HepG2 (cell line): ENCODE measurements around the gene RASL12. TPM values are rescaled to one million over a fixed set of nuclear protein-coding genes. Genes with fewer than 3 reads are reported as not detected.

ENCODE experiments used
- ATAC-seq: fragments of 200-7000 bp; cut with Tn5 transposase; 3 replicates; pipeline ENCODE4 v1.9.1; 2020; ENCODE audit warnings: mild to moderate bottlenecking, moderate library complexity
- BruUV-seq: library from RNA; stranded (reverse); fragments of 400-500 nt; replicated peaks from 2 replicates; lab custom pipeline; 2021; lab: Mats Ljungman, UMichigan
- CTCF ChIA-PET: fragments of 300-600 bp; formaldehyde crosslinking; extraction: SDS; loops from one replicate; lab custom pipeline; 2021; ENCODE audit warnings: low total read pairs, inconsistent platforms, low intra/inter-chr PET ratio; lab: Yijun Ruan, JAX
- POLR2A ChIA-PET: fragments of 350-600 bp; sonication (Branson Sonifier 250); formaldehyde crosslinking; loops from one replicate; lab custom pipeline; 2020; ENCODE audit warnings: antibody characterized with exemption, inconsistent platforms; lab: Yijun Ruan, JAX
- DNase-seq: peaks from one replicate; pipeline ENCODE4 v3.0.0-alpha.2; 2015; ENCODE audit warnings: low spot score
- FAIRE-seq: peaks from 3 replicates; lab custom pipeline; 2011; peaks lifted over from hg19 to GRCh38; lab: Jason Lieb, UNC
- H2AFZ ChIP-seq: one replicate; pipeline ENCODE4 v1.6.1; 2011; ENCODE audit warnings: low read length, inconsistent platforms
- H3K27ac ChIP-seq: fragments of 300-600 bp; 3 replicates; pipeline ENCODE4 v1.8.0; 2011; ENCODE audit warnings: mixed run types, mild to moderate bottlenecking, mixed read lengths, low read length, inconsistent platforms; ENCODE audit not compliant: insufficient read depth; ENCODE audit errors: extremely low read length
- H3K27me3 ChIP-seq, 2 experiments: fragments of 200-600 bp in 1 of 2; 2 replicates in 1 of 2; 3 replicates in 1 of 2; pipeline versions ENCODE4 v1.6.0 to v1.8.0; 2011; ENCODE audit warnings: low read length in 2 of 2, mild to moderate bottlenecking in 2 of 2, moderate library complexity in 2 of 2, inconsistent platforms in 1 of 2; ENCODE audit not compliant: insufficient read depth in 2 of 2, control insufficient read depth in 1 of 2
- H3K36me3 ChIP-seq, 2 experiments: fragments of 200-600 bp in 1 of 2; replicated peaks in 1 of 2; 2 replicates in 1 of 2; 3 replicates in 1 of 2; pipeline versions ENCODE4 v1.5.1 to v1.8.0; 2011; ENCODE audit warnings: low read length in 2 of 2, inconsistent platforms in 1 of 2; ENCODE audit not compliant: insufficient read depth in 2 of 2, control insufficient read depth in 1 of 2
- H3K4me1 ChIP-seq: 2 replicates; pipeline ENCODE4 v1.5.1; 2012; ENCODE audit warnings: low read length, inconsistent platforms; ENCODE audit not compliant: insufficient read depth
- H3K4me2 ChIP-seq: 2 replicates; pipeline ENCODE4 v1.6.0; 2011; ENCODE audit warnings: low read depth, low read length, inconsistent platforms
- H3K4me3 ChIP-seq, 3 experiments: fragments of 200-600 bp in 1 of 3; sonication (generic), shearing (Covaris generic) in 1 of 3; replicated peaks in 1 of 3; 2 replicates each; pipeline ENCODE4 v1.5.1; 2011 to 2016; ENCODE audit warnings: low read length in 3 of 3, inconsistent platforms in 2 of 3, low read depth in 2 of 3, mild to moderate bottlenecking in 2 of 3, control low read depth in 1 of 3, mixed read lengths in 1 of 3; ENCODE audit not compliant: insufficient read depth in 1 of 3
- H3K79me2 ChIP-seq: one replicate; pipeline ENCODE4 v1.6.1; 2011; ENCODE audit warnings: low read length, inconsistent platforms; ENCODE audit not compliant: insufficient read depth
- H3K9ac ChIP-seq: 2 replicates; pipeline ENCODE4 v1.6.0; 2011; ENCODE audit warnings: mild to moderate bottlenecking, low read depth, low read length, inconsistent platforms; ENCODE audit not compliant: insufficient read depth
- H3K9me3 ChIP-seq: 2 replicates; pipeline ENCODE4 v1.5.1; 2012; ENCODE audit warnings: mild to moderate bottlenecking, low read length
- H4K20me1 ChIP-seq: 2 replicates; pipeline ENCODE4 v1.6.0; 2011; ENCODE audit warnings: inconsistent platforms, mild to moderate bottlenecking, low read length, moderate library complexity; ENCODE audit not compliant: insufficient read depth
- BCL3 ChIP-seq: sonication (generic); formaldehyde crosslinking; IDR thresholded peaks from 2 replicates; pipeline ENCODE4 v1.5.1; 2020; ENCODE audit warnings: mild to moderate bottlenecking, missing genetic modification reagents, moderate library complexity
- HNF4G ChIP-seq, 2 experiments: sonication (generic) in 1 of 2; formaldehyde crosslinking in 1 of 2; IDR thresholded peaks; 2 replicates each; pipeline versions ENCODE4 v1.4.0 to v1.6.1; 2011 to 2020; ENCODE audit warnings: borderline replicate concordance in 2 of 2, low read depth in 2 of 2, mild to moderate bottlenecking in 2 of 2, low read length in 1 of 2, missing genetic modification reagents in 1 of 2, moderate library complexity in 1 of 2
- SATB2 ChIP-seq: sonication (generic); formaldehyde crosslinking; IDR thresholded peaks from 2 replicates; pipeline ENCODE4 v1.5.0; 2020; ENCODE audit warnings: missing genetic modification reagents
- THAP8 ChIP-seq: sonication (generic); formaldehyde crosslinking; IDR thresholded peaks from 2 replicates; pipeline ENCODE4 v1.5.1; 2020; ENCODE audit warnings: missing genetic modification reagents, mild to moderate bottlenecking, borderline replicate concordance
- ZBTB10 ChIP-seq: sonication (generic); formaldehyde crosslinking; IDR thresholded peaks from 2 replicates; pipeline ENCODE4 v1.4.0; 2020; ENCODE audit warnings: missing genetic modification reagents, borderline replicate concordance
- ZNF3 ChIP-seq: IDR thresholded peaks from 2 replicates; pipeline ENCODE4 v1.7.0; 2017; ENCODE audit warnings: inconsistent platforms
- ZNF350 ChIP-seq: sonication (generic); formaldehyde crosslinking; IDR thresholded peaks from 2 replicates; pipeline ENCODE4 v1.4.0; 2020; ENCODE audit warnings: mild to moderate bottlenecking, low read depth, missing genetic modification reagents, borderline replicate concordance
- ZNF605 ChIP-seq: sonication (generic); formaldehyde crosslinking; IDR thresholded peaks from 2 replicates; pipeline ENCODE4 v1.8.0; 2022; ENCODE audit warnings: mild to moderate bottlenecking, missing genetic modification reagents
- WGBS: methylation state at CpG from one replicate; pipeline ENCODE4 v1.1.6; 2017; ENCODE audit warnings: low lambda C conversion rate; 5-methylcytosine and 5-hydroxymethylcytosine counted together
- in situ Hi-C: cut with HindIII; loops from 2 replicates; pipeline ENCODE4 v1.10.0; 2017; ENCODE audit warnings: low pct_unique_long_range_greater_than_20kb; ENCODE audit not compliant: extremely low pct_ligation_motif_present
- intact Hi-C: fragments of 100-400 bp; cut with micrococcal nuclease; formaldehyde crosslinking; loops from one replicate; pipeline ENCODE4 v1.10.0; 2022; ENCODE audit not compliant: unreplicated experiment
- polyA plus RNA-seq, 8 experiments: library from polyadenylated mRNA; depleted of rRNA in 3 of 8; stranded (reverse) in 7 of 8; unstranded in 1 of 8; fragments of >200 nt; fragmentation: Illumina TruSeq in 4 of 8; extraction: Trizol in 4 of 8; gene quantifications; 2 replicates each; pipeline versions ENCODE4 v1.2.1 to v1.2.3, GENCODE V29; 2011 to 2016; ENCODE audit warnings: low read depth in 4 of 8, missing spikeins in 1 of 8, mixed read lengths in 1 of 8; ENCODE audit not compliant: insufficient read depth in 1 of 8
- total RNA-seq, 5 experiments: library from RNA; depleted of rRNA; stranded (reverse); fragments of >200 nt; fragmentation: Illumina TruSeq; extraction: Trizol; gene quantifications; 2 replicates each; pipeline ENCODE4 v1.2.3, GENCODE V29; 2016; ENCODE audit warnings: low read depth in 1 of 5
- TF ChIP-seq, protein P1 (sequence below): sonication (generic); formaldehyde crosslinking; IDR thresholded peaks from 2 replicates; pipeline ENCODE4 v1.5.0; 2020; ENCODE audit warnings: missing genetic modification reagents
- TF ChIP-seq, protein P2 (sequence below): fragments of 450-650 bp; IDR thresholded peaks from 2 replicates; pipeline ENCODE4 v1.6.1; 2017; ENCODE audit warnings: mild to moderate bottlenecking

The RASL12 gene
- total and polyA plus RNA-seq, 2 of the 13 experiments (the other 11 are each of a cell fraction or from before 2014, with no cell fraction given), result 0.16 to 0.55 TPM

DNA sequence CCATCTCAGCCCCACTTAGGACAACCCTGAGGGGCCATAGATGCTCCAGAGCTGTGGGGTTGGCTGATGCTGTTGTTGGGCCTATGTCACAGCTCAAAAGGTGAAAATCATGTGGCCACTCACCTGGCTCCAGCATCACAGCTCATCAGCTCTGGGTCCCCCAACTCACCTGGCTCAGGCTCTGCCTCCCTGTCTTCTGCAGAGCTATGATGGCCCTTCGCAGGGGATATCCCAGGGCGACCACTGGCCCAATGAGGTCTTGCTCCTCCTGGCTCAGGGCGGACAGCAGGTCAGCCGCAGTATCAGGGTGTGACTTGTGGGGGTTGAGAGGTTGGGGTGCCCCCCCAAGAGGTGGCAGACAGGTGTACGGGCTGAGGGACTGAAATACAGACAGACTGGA is 31.5 kb upstream of the RASL12 start:
- BruUV-seq, result no TSS peak
- Histone ChIP-seq H3K79me2 (no peaks in the 10 kb centered on the region), H3K27ac (no peak overlapping the region), H3K4me3 (no peak overlapping the region), H3K36me3 (peaks cover 6 to 13% of the 10 kb centered on the region in 2 experiments; a peak in 4 of 5 replicates), H3K9me3 (no peaks in the 10 kb centered on the region), H3K27me3 (no peaks in the 10 kb centered on the region), H2AFZ (no peak overlapping the region), H4K20me1 (no peaks in the 10 kb centered on the region), H3K9ac (no peak overlapping the region), H3K4me1 (peaks cover 17% of the 10 kb centered on the region), H3K4me2 (no peak overlapping the region)
- no peak for FAIRE-seq
- DNase-seq, result no peak
- in situ Hi-C loops (no loop called here), intact Hi-C loops (no loop called here)
- no peak for ATAC-seq
- ChIA-PET CTCF (interaction anchor here (3.4 kb wide), 1 partner anchor 66 kb away, joined by 56 read pairs; no protein-coding TSS in a partner anchor), POLR2A (no interaction called here)
- TF ChIP-seq HNF4G (IDR thresholded peaks at IDR 0.05; ENCODE audit: borderline replicate concordance, low read depth, low read length) (no peak), HNF4G (CRISPR knock-in tag; IDR thresholded peaks at IDR 0.05; ENCODE audit: borderline replicate concordance, low read depth) (no peak), ZBTB10 (CRISPR knock-in tag) (no peak), ZNF3 (CRISPR knock-in tag) (no peak), ZNF350 (CRISPR knock-in tag) (no peak), SATB2 (no peak), THAP8 (CRISPR knock-in tag) (no peak), BCL3 (CRISPR knock-in tag) (no peak), ZNF605 (no peak)
- TF ChIP-seq, protein P1, sequence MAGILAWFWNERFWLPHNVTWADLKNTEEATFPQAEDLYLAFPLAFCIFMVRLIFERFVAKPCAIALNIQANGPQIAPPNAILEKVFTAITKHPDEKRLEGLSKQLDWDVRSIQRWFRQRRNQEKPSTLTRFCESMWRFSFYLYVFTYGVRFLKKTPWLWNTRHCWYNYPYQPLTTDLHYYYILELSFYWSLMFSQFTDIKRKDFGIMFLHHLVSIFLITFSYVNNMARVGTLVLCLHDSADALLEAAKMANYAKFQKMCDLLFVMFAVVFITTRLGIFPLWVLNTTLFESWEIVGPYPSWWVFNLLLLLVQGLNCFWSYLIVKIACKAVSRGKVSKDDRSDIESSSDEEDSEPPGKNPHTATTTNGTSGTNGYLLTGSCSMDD, result no peak
- TF ChIP-seq, protein P2, sequence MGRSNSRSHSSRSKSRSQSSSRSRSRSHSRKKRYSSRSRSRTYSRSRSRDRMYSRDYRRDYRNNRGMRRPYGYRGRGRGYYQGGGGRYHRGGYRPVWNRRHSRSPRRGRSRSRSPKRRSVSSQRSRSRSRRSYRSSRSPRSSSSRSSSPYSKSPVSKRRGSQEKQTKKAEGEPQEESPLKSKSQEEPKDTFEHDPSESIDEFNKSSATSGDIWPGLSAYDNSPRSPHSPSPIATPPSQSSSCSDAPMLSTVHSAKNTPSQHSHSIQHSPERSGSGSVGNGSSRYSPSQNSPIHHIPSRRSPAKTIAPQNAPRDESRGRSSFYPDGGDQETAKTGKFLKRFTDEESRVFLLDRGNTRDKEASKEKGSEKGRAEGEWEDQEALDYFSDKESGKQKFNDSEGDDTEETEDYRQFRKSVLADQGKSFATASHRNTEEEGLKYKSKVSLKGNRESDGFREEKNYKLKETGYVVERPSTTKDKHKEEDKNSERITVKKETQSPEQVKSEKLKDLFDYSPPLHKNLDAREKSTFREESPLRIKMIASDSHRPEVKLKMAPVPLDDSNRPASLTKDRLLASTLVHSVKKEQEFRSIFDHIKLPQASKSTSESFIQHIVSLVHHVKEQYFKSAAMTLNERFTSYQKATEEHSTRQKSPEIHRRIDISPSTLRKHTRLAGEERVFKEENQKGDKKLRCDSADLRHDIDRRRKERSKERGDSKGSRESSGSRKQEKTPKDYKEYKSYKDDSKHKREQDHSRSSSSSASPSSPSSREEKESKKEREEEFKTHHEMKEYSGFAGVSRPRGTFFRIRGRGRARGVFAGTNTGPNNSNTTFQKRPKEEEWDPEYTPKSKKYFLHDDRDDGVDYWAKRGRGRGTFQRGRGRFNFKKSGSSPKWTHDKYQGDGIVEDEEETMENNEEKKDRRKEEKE, result no peak
- WGBS, result 100% methylated on average over 1 of the region's 5 CpGs
